T-helper 1 cell treated with Interleukin-12 subunit alpha and Interleukin-12 subunit beta and Interleukin-4 antibody, amounts not matched to agents 30 μg/mL and 1 μg/mL, for 36 hours (primary cell): ENCODE results near the gene DLK1.

Experiments
- H3K27ac Mint-ChIP-seq: one replicate; pipeline ENCODE4 v1.8.0; 2021; ENCODE audit warnings: mild to moderate bottlenecking, mixed read lengths
- H3K27me3 Mint-ChIP-seq: one replicate; pipeline ENCODE4 v1.8.0; 2021; ENCODE audit warnings: low read depth, mixed read lengths
- H3K36me3 Mint-ChIP-seq: one replicate; pipeline ENCODE4 v1.8.0; 2021; ENCODE audit warnings: low read depth, mixed read lengths
- H3K4me1 Mint-ChIP-seq: one replicate; pipeline ENCODE4 v1.8.0; 2021; ENCODE audit warnings: low read depth, mixed read lengths
- H3K4me3 Mint-ChIP-seq: one replicate; pipeline ENCODE4 v1.8.0; 2021; ENCODE audit warnings: mild to moderate bottlenecking, moderate library complexity, mixed read lengths
- H3K9me3 Mint-ChIP-seq: one replicate; pipeline ENCODE4 v1.8.0; 2021; ENCODE audit warnings: mixed read lengths

DLK1 gene

DNA sequence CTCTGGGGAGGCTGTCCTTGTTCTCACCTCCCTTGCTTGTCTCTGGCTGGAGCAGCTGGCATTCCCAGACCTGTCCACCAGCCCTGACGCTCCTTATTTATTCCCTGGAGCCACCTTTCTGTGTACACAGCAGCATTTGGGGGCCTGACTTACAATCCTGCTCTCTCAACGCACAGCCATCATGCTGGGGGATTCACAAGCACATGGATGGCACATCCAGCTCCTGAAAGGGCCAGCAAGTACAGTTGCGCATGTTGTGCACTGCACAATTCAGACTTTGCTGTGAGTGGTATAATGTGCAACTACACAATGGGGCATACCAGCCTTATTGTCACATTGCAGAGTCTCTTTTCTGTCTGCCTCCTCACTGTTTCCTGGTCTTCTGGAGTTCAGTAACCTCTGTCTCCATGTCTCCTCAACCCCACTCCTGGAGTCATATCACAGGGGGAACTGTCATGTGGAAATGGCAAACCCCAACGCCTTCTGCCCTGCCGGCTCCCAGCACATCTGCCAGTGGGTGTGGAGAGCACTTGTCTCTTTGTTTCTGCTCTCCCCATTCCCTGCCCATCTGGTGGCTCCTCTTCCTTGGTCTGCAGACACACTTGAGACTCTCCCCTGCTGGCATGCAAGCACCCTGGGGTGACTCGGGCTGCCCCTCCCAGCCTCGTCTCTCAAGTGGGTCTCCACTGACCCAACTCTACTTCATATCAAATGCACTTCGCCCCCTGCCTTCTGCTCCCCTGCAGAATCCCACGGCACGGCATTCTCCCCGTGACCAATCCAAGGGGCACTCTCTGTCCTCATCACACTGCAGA, 58.0 kb downstream of the DLK1 start:
- H3K9me3 Mint-ChIP-seq = no peaks in the 10 kb centered on the region
- H3K4me1 Mint-ChIP-seq = no peaks in the 10 kb centered on the region
- H3K27me3 Mint-ChIP-seq = no peaks in the 10 kb centered on the region
- H3K27ac Mint-ChIP-seq = no peak overlapping the region
- H3K4me3 Mint-ChIP-seq = no peak overlapping the region
- H3K36me3 Mint-ChIP-seq = no peaks in the 10 kb centered on the region

DNA sequence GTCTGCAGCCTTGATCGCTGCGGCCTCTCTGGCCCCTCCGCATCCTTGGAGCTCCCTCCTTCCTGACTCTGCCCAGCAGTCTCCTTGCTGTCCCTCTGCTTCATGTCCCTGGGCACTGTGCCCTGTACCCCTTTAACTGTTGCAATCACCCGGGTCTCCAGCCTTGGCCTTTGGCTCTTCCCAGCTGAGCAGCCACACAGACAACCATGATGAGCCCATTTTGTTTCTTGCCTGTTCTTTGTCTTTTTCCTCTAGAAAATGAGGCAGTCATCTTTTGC, 58.6 kb downstream of the DLK1 start:
- Mint-ChIP-seq H3K4me1 (no peaks in the 10 kb centered on the region), H3K9me3 (no peaks in the 10 kb centered on the region), H3K27me3 (no peaks in the 10 kb centered on the region), H3K27ac (no peak overlapping the region), H3K4me3 (no peak overlapping the region), H3K36me3 (no peaks in the 10 kb centered on the region)

- no peaks in the 10 kb centered on the region for H3K9me3 Mint-ChIP-seq
- H3K27ac Mint-ChIP-seq = no peak overlapping the region
- H3K4me3 Mint-ChIP-seq = no peak overlapping the region
- no peaks in the 10 kb centered on the region for H3K27me3 Mint-ChIP-seq
- no peaks in the 10 kb centered on the region for H3K36me3 Mint-ChIP-seq
- H3K4me1 Mint-ChIP-seq = no peaks in the 10 kb centered on the region
These were observed 58.9 kb downstream of the DLK1 start for GRCh38 chr14:100785626-100786025.

- Mint-ChIP-seq H3K9me3 (no peaks in the 10 kb centered on the region), H3K4me3 (no peak overlapping the region), H3K27me3 (no peaks in the 10 kb centered on the region), H3K36me3 (no peaks in the 10 kb centered on the region), H3K4me1 (no peaks in the 10 kb centered on the region), H3K27ac (no peak overlapping the region)
These were observed 59.4 kb downstream of the DLK1 start for GRCh38 chr14:100786131-100786530.

GRCh38 chr14:100786576-100787219, 60.0 kb downstream of the DLK1 start:
- H3K9me3 Mint-ChIP-seq = no peaks in the 10 kb centered on the region
- H3K27ac Mint-ChIP-seq = no peak overlapping the region
- H3K27me3 Mint-ChIP-seq = no peaks in the 10 kb centered on the region
- H3K4me1 Mint-ChIP-seq = no peaks in the 10 kb centered on the region
- no peak overlapping the region for H3K4me3 Mint-ChIP-seq
- no peaks in the 10 kb centered on the region for H3K36me3 Mint-ChIP-seq

- H3K27me3 Mint-ChIP-seq = no peaks in the 10 kb centered on the region
- H3K36me3 Mint-ChIP-seq = no peaks in the 10 kb centered on the region
- no peaks in the 10 kb centered on the region for H3K4me1 Mint-ChIP-seq
- H3K9me3 Mint-ChIP-seq = no peaks in the 10 kb centered on the region
- H3K27ac Mint-ChIP-seq = no peak overlapping the region
- no peak overlapping the region for H3K4me3 Mint-ChIP-seq
These were observed 61.0 kb downstream of the DLK1 start for GRCh38 chr14:100787659-100788058.
